Inflammatory macrophage treated with lipopolysaccharide for 4 hours (primary cell): ENCODE results near the gene ANKEF1.
"Not testable (repeated sequence)": the region's sequence is repeated elsewhere in the genome, so short reads cannot be mapped to it uniquely, and the experiment has no call there.

Source experiments
- DNase-seq: peaks from one replicate; pipeline ENCODE4 v3.0.0-alpha.2; 2020

ANKEF1 gene

GRCh38 chr20:10033905-10034650 is 709 bp upstream of the ANKEF1 start:
- no peak for DNase-seq

DNA sequence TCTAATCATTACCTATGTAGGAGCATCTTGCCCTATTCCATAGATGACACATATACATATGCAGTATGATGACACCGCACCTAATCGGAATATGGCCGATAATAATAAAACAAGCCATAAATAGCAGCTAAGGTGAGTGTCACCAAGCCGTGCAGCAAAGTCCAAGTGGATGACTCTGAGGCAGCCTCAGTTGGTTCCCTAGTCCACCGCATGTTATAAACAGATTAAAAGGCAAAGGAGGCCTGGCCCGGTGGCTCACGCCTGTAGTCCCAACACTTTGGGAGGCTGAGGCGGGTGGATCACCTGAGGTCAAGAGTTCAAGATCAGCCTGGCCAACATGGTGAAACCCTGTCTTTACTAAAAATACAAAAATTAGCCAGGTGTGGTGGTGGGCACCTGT is 1.5 kb downstream of the ANKEF1 start:
- DNase-seq = not testable (repeated sequence)

- peak; percentile 74 for DNase-seq
Observed at GRCh38 chr20:10040070-10040975, 5.5 kb downstream of the ANKEF1 start.

GRCh38 chr20:10042086-10042485 is 7.3 kb downstream of the ANKEF1 start:
- DNase-seq = peak; percentile 56

DNA sequence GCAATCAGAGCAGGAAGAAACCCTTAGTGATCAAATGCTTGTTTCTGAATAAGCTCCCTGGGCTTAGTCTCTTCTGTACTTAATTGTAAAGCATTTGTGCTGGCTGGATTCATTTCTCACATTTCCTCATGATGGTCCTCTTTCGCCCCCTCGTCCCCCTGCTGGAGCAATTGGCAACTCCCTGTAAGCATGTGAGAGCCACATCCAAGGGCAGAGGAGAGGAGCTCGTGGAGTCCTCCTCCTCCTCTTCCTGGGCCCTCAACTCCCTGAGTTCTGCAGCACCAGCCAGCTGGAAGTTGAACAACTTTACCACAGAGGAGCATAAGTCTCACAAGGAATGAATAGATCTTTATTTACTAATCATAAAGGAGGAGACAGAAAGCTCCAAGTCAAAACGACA is 12.6 kb downstream of the ANKEF1 start:
- no peak for DNase-seq

- no peak for DNase-seq
Observed at GRCh38 chr20:10051185-10051584, 16.4 kb downstream of the ANKEF1 start.

DNA sequence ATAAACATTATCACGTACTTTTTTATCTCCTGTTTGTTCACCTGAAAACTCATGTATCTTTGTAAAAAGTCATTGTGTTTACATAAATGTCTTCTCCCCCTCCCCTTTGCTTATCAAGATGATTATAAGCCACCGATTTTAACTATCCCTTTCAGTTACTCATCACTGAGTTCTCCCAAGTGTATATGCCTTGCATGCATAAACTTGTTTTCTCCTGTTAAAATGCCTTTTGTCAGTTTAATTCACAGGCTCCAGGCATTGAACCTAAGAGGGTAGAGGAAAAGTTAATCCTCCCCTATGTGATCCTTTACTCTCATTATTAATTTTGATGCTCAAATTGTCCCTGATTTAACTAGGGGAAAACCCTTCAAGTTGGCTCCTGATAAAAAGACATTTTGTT is 24.2 kb downstream of the ANKEF1 start:
- DNase-seq = no peak

GRCh38 chr20:10060226-10060625 is 25.4 kb downstream of the ANKEF1 start:
- no peak for DNase-seq

DNA sequence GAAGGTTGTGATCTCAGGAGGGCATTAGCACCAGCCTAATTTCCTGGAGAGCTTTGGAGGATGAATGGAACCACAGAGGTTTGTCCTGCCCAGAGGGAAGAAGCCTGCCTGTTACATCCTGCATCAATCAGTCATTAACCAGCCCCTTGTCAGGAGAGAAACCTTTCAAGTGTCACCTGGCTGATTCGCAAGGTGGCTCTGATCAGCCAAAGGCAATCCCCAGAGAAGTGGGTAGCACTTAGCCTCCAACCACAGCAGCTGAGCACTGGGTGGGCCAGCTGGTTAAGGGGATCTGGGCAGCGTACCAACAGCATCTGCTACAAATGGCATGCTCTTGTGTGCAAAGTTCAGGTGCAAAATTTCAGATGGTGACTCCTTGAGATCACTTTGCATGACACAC is 26.9 kb downstream of the ANKEF1 start:
- DNase-seq = no peak

GRCh38 chr20:10063482-10063881 is 28.7 kb downstream of the ANKEF1 start:
- no peak for DNase-seq

- no peak for DNase-seq
Observed at GRCh38 chr20:10064611-10065010, 29.8 kb downstream of the ANKEF1 start.

- DNase-seq = no peak
Observed at GRCh38 chr20:10065154-10065833, 30.5 kb downstream of the ANKEF1 start.

DNA sequence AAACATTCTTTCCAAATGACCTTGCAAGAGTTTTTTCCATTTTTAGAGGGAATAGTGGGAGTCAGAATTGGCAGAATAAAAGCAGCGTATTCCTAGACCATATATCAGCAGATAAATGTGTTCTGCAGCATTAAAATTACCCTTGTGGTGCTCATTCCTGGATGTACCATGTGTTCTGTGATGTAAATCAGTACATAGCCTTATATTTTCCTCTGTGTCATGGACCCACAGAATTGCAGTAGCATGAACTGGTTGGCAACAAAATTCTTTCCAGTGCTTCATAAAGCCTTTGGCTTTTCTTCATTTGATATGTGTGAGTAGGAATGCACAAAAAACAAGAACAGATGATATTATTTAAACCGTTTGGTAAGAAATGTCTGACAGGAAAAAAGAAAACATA is 32.5 kb downstream of the ANKEF1 start:
- no peak for DNase-seq

DNA sequence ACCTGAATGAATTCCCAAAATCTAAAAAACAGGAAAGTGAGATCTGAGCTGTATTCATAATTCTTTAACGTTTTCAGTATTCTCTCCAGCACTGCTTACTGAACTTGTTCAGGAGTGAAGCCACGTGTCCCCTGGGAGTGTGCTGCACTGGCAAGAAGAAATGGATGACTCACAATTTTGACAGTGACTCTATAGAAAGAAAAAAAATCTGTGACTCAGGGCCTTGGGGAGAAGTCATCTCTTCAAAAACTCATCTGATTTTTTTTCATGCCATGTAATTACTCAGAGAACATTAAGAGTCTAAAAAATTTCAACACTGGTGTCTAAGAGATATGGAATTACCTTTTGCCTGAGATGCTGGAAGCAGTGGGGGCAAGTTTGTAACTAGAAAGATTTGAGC is 39.7 kb downstream of the ANKEF1 start:
- peak; percentile 76 for DNase-seq

- DNase-seq = no peak
Observed at GRCh38 chr20:10075606-10076005, 40.8 kb downstream of the ANKEF1 start.

GRCh38 chr20:10076126-10077080 is 41.6 kb downstream of the ANKEF1 start:
- no peak for DNase-seq

DNA sequence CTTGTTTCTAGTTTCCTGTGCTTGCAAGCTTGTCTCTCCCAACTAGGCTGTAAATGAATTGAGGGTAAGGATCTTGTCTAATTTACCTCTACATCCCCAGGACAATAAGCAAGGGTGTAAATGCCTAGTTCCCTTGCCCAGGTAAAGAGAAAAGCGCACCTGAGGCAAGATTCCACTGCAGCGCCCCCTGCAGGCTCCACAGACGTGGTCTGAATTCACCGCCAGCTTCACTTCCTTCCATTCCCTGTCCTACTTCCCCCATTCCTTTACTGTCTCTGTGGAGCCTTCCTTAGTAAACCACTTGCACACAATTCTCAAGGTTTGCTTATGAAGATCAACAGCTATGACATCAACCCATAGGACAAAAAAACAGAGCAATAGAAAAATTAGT is 42.3 kb downstream of the ANKEF1 start:
- no peak for DNase-seq

- DNase-seq = no peak
Observed at GRCh38 chr20:10077886-10078285, 43.1 kb downstream of the ANKEF1 start.

DNA sequence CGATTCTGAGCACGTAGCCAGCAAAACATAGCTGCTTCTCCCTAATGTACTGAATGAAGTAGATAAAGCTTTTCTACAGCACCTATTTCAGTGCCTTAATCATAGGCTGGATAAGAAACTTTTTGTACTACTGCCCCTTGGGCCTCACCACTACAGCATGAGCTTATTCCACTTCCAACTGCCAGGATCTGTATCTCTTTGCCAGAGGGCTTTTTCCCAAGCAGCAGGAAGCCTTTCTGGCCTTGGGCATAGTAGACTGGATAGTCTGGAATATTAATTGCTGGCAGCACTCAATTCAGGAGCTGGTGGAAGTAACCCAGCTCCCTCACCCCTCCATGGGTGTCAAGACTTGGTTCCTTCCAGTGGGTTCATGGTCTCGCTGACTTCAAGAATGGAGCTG is 43.6 kb downstream of the ANKEF1 start:
- no peak for DNase-seq

GRCh38 chr20:10079964-10080363 is 45.2 kb downstream of the ANKEF1 start:
- no peak for DNase-seq

- no peak for DNase-seq
Observed at GRCh38 chr20:10080574-10080973, 45.8 kb downstream of the ANKEF1 start.

DNA sequence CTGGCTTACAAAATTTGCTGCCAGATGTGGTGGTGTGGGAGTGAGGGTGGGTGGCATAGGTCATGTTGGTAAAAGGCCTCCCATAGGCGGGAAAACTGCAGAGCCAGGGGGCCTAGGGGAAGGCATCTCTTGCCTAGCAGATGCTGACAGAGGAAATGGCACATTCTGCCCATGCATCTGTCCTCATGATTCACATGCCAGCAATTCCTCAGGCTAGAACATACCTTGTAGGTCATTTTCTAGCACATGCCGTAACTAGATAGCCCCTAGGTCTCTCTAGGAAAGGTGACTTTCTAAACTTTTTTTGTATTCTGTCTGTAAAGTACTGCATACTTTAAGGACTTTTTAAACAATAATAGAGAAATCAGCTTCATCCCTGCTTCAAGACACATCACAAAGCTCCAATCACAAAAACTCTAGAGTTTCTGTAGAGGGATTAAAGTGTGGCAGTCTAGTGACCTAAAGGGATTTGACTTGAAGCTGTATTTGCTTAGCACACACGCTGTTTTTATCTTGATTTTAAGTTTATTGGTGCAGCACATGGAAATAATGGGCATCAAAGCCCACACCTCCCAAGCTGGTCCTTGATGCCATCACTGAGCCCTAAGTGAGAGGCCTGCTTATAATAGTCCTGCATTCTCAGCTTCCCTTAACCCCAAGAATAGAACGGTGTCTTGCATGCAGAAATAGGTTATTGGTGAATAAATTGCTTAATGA is 55.2 kb downstream of the ANKEF1 start:
- no peak for DNase-seq
